ELR (cell line): ENCODE results near the gene PXDN.
"Not testable (repeated sequence)": the region's sequence is repeated elsewhere in the genome, so short reads cannot be mapped to it uniquely, and the experiment has no call there.

Source experiments
- DNase-seq: peaks from one replicate; pipeline ENCODE4 v3.0.0-alpha.2; 2015; ENCODE audit warnings: low read depth

PXDN gene

GRCh38 chr2:1744446-1745170 is at the start of gene PXDN:
Gene PXDN, minus strand, starts transcription at chr2:1744515. Its CDS starts 60 bp downstream, at chr2:1744455.
- peak; percentile 74 for DNase-seq

- no peak for DNase-seq
Observed at GRCh38 chr2:1793868-1794445, 49.6 kb upstream of the PXDN start.

- DNase-seq = no peak
Observed at GRCh38 chr2:1793001-1793867, 48.9 kb upstream of the PXDN start.

GRCh38 chr2:1791685-1792435 is 47.5 kb upstream of the PXDN start:
- DNase-seq = peak; percentile 81

GRCh38 chr2:1791006-1791605 is 46.8 kb upstream of the PXDN start:
- DNase-seq = no peak

- DNase-seq = no peak
Observed at GRCh38 chr2:1790473-1790872, 46.2 kb upstream of the PXDN start.

- DNase-seq = no peak
Observed at GRCh38 chr2:1789610-1790009, 45.3 kb upstream of the PXDN start.

- DNase-seq = no peak
Observed at GRCh38 chr2:1788478-1788959, 44.2 kb upstream of the PXDN start.

GRCh38 chr2:1787755-1788477 is 43.6 kb upstream of the PXDN start:
- DNase-seq = no peak

- no peak for DNase-seq
Observed at GRCh38 chr2:1784986-1785617, 40.8 kb upstream of the PXDN start.

- no peak for DNase-seq
Observed at GRCh38 chr2:1784087-1784486, 39.8 kb upstream of the PXDN start.

GRCh38 chr2:1782514-1782913 is 38.2 kb upstream of the PXDN start:
- DNase-seq = no peak

- DNase-seq = peak; percentile 29
Observed at GRCh38 chr2:1781291-1782080, 37.2 kb upstream of the PXDN start.

- no peak for DNase-seq
Observed at GRCh38 chr2:1780693-1781092, 36.4 kb upstream of the PXDN start.

GRCh38 chr2:1780054-1780453 is 35.7 kb upstream of the PXDN start:
- not testable (repeated sequence) for DNase-seq

- no peak for DNase-seq
Observed at GRCh38 chr2:1778566-1778965, 34.3 kb upstream of the PXDN start.

GRCh38 chr2:1777781-1778180 is 33.5 kb upstream of the PXDN start:
- DNase-seq = no peak

- no peak for DNase-seq
Observed at GRCh38 chr2:1777156-1777555, 32.8 kb upstream of the PXDN start.

GRCh38 chr2:1775511-1776035 is 31.3 kb upstream of the PXDN start:
- DNase-seq = no peak
